ENCODE data around the gene ATRAID. TPM values are rescaled to one million over a fixed set of nuclear protein-coding genes. Genes with fewer than 3 reads are reported as not detected.

Gene ATRAID
- total RNA-seq, 1 experiment from 2014 or later: 104 TPM

DNA sequence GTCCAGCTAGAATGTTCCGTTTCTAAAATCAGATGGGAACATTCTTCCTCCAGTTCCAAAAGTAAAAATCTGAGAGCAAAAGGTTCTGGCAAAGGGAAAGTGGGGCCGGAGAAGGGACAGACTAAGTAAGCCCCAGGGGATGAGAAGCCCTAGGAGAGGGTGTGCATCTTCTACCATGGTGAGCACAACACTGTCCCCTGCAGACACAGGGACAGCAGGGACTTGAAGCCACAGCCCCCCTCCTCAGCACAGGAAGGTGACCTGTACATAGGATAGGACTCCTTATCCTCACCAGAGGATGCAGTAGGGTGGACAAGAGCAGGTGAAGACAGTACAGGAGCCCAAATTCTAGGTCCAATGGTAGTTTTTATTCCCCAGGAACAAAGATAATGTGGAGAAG, 12.6 kb upstream of the ATRAID start:
- intact Hi-C loops (cut with micrococcal nuclease; ENCODE audit: unreplicated experiment): no loop called here
- BruUV-seq (replicated peaks): no TSS peak

DNA sequence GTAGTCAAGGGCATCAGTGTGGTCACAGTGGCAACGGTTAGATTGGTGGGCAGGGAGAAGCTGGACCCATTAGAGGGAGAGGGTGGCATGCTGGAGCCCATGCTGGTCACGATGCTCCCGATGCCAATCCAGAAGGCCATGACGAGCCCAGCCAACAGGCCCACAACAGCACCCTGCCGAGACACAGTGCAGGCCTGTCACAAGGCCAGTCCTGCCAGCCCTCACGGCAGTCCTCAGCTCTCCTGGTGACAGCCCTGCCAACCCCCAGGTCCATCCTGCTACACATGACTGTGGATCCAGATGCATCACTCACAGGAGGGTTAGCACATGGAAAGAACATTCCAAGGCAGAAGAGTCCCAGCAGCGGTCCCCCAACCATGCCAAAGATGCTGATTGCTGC, 10.2 kb upstream of the ATRAID start:
- Mint-ChIP-seq H3K27me3 (ENCODE audit: unreplicated experiment) (no peaks in the 10 kb centered on the region), H3K4me1 (ENCODE audit: low read depth, unreplicated experiment) (no peaks in the 10 kb centered on the region), H3K27ac (ENCODE audit: unreplicated experiment) (no peak overlapping the region), H3K4me3 (ENCODE audit: low read depth, unreplicated experiment) (no peak overlapping the region), H3K9me3 (ENCODE audit: low read depth, unreplicated experiment) (no peaks in the 10 kb centered on the region), H3K36me3 (ENCODE audit: insufficient read depth, unreplicated experiment) (peaks cover 15% of the 10 kb centered on the region)
- BruUV-seq (replicated peaks): no TSS peak
- no peak for DNase-seq
- CTCF ChIA-PET: interaction anchor here (1.5 kb wide), 1 partner anchor 10 kb away, joined by 3 read pairs; no protein-coding TSS in a partner anchor
- TF ChIP-seq CTCF (IDR thresholded peaks at IDR 0.05; ENCODE audit: unreplicated experiment): no peak
- intact Hi-C loops (cut with micrococcal nuclease; ENCODE audit: unreplicated experiment): no loop called here

More for the DNA sequence above, 12.6 kb upstream of the ATRAID start:
- H3K36me3 Mint-ChIP-seq (ENCODE audit: insufficient read depth, unreplicated experiment): peaks cover 9% of the 10 kb centered on the region
- H3K4me3 Mint-ChIP-seq (ENCODE audit: low read depth, unreplicated experiment): no peak overlapping the region
- H3K27me3 Mint-ChIP-seq (ENCODE audit: unreplicated experiment): no peaks in the 10 kb centered on the region
- no peak overlapping the region for H3K27ac Mint-ChIP-seq (ENCODE audit: unreplicated experiment)
- TF ChIP-seq CTCF (IDR thresholded peaks at IDR 0.05; ENCODE audit: unreplicated experiment): no peak
- no peak for DNase-seq
- no peaks in the 10 kb centered on the region for H3K9me3 Mint-ChIP-seq (ENCODE audit: low read depth, unreplicated experiment)
- H3K4me1 Mint-ChIP-seq (ENCODE audit: low read depth, unreplicated experiment): peaks cover 8% of the 10 kb centered on the region
- CTCF ChIA-PET: no interaction called here

DNA sequence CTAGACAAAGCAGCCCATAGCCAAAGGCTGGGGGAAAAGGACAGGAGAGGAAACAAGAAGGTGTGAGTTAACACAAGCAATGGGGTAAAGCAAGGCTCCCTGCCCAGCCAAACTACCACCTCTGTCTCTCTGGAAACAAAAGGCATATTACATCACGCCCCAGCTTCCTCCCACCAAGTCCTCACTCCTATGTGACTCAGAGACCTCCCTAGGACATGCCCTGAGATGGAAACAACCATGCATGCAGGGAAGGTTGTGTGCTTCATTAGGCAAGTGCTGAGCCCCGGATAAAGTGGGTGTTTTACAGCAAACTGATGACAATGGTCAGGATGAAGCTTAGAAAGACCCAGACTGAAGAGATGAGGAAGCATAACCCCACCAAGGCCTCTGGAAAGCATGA, 9.0 kb upstream of the ATRAID start:
- Mint-ChIP-seq H3K9me3 (ENCODE audit: low read depth, unreplicated experiment) (no peaks in the 10 kb centered on the region), H3K4me1 (ENCODE audit: low read depth, unreplicated experiment) (no peaks in the 10 kb centered on the region), H3K27ac (ENCODE audit: unreplicated experiment) (no peak overlapping the region), H3K36me3 (ENCODE audit: insufficient read depth, unreplicated experiment) (peaks cover 21% of the 10 kb centered on the region), H3K27me3 (ENCODE audit: unreplicated experiment) (no peaks in the 10 kb centered on the region), H3K4me3 (ENCODE audit: low read depth, unreplicated experiment) (no peak overlapping the region)
- CTCF ChIA-PET: interaction anchor here (1.5 kb wide), 1 partner anchor 11 kb away, joined by 3 read pairs; no protein-coding TSS in a partner anchor
- DNase-seq: no peak
- no TSS peak for BruUV-seq (replicated peaks)
- no peak for TF ChIP-seq CTCF (IDR thresholded peaks at IDR 0.05; ENCODE audit: unreplicated experiment)
- intact Hi-C loops (cut with micrococcal nuclease; ENCODE audit: unreplicated experiment): no loop called here

DNA sequence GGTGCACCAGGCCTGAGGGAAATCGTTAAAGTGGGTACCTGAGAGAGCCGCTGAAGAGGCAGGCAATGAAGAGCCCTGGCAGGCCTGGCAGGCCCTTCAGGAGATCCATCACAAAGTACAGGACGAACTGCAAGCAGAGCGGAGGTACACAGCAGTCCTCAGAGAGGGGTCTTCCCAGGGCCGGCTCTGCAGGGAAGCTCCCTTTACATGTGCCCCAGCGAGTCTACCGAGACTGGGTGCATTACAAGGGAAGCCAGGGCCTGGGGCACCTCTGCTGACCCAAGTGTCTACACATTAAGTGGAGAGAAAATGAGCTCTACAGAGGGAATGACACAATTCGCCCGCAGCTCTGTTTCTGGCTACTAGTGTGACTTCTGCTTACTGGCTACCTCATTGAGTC, 8.1 kb upstream of the ATRAID start:
- peaks cover 18% of the 10 kb centered on the region for H3K36me3 Mint-ChIP-seq (ENCODE audit: insufficient read depth, unreplicated experiment)

More for the DNA sequence above, 8.1 kb upstream of the ATRAID start:
- intact Hi-C loops (cut with micrococcal nuclease; ENCODE audit: unreplicated experiment): no loop called here
- no peak overlapping the region for H3K4me3 Mint-ChIP-seq (ENCODE audit: low read depth, unreplicated experiment)
- H3K27ac Mint-ChIP-seq (ENCODE audit: unreplicated experiment): no peak overlapping the region
- BruUV-seq (replicated peaks): no TSS peak
- H3K27me3 Mint-ChIP-seq (ENCODE audit: unreplicated experiment): no peaks in the 10 kb centered on the region
- no peaks in the 10 kb centered on the region for H3K9me3 Mint-ChIP-seq (ENCODE audit: low read depth, unreplicated experiment)
- no peaks in the 10 kb centered on the region for H3K4me1 Mint-ChIP-seq (ENCODE audit: low read depth, unreplicated experiment)
- TF ChIP-seq CTCF (IDR thresholded peaks at IDR 0.05; ENCODE audit: unreplicated experiment): no peak
- CTCF ChIA-PET: interaction anchor here (0.6 kb wide), 1 partner anchor 68 kb away, joined by 3 read pairs; no protein-coding TSS in a partner anchor
- no peak for DNase-seq

Data from Calu3 (cell line).